Breast epithelium (tissue), 3 donors: ENCODE results near the gene DKK3.

ENCODE experiments used
- CTCF ChIP-seq, 3 donors: fragments of 450-650 bp; IDR thresholded peaks; one replicate each; pipeline ENCODE4 v1.5.1; 2016 to 2017; ENCODE audit warnings: antibody characterized with exemption in 3 of 3, mild to moderate bottlenecking in 3 of 3, moderate library complexity in 3 of 3
- POLR2A ChIP-seq: fragments of 450-650 bp; IDR thresholded peaks from one replicate; pipeline ENCODE4 v1.6.1; 2016; ENCODE audit warnings: antibody characterized with exemption, mild to moderate bottlenecking, moderate library complexity

DNA sequence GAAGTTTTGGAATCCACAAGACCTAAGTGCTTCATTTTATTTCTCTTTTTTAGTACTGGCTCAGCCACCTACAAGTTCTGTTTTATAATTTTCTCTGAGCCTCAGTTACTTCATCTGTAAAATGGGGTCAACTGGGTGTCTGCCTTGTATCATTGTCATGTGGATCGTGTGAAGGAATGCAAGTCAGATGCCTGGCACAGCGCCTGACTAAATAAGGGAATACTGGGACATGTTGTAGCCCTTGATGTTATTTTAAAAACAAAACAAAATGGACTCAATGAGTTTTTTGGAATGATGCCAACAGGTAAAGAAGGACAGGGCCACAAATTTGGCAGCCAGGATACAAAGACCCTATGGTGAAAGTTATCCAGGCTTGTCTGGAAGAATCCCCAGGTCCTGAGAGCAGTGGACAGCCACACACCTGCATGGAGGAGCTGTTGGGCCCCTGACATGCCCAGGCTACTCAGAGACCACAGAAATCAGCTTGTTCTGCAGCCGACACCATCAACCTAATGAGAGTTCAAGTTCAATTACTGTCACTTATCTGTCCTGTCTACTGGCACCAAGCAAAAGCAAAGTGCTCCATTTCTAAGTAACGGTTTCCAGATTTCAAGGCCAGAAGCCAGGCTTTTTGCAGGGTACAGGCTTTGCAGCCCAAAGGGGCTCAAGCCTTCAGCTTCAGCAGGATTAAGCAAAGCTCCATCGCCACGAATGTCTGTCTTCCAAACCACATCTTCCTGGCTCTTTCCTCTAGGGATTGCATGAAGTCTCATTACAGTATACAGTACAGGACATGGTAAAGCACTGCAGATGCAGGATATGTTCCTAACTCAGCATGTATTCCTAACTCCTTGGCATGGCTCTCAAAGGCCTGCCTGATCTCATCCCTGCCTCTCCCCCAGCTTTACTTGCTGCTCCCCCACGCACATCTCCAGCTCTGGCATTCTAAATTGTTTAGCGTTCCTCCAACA is 18.4 kb downstream of the DKK3 start:
- TF ChIP-seq CTCF (IDR thresholded peaks at IDR 0.05) (no peak), POLR2A (no peak)
